Measurements from ENCODE around the gene ATAT1.

- TF ChIP-seq POLR2A (IDR thresholded peaks at IDR 0.05) = no peak
- TF ChIP-seq CTCF (IDR thresholded peaks at IDR 0.05) = no peak
Measured at GRCh38 chr6:30690403-30691207, 63.9 kb downstream of the ATAT1 start, which contains the start of gene NRM.
